ENCODE measurements around the gene SH2D3C.

DNA sequence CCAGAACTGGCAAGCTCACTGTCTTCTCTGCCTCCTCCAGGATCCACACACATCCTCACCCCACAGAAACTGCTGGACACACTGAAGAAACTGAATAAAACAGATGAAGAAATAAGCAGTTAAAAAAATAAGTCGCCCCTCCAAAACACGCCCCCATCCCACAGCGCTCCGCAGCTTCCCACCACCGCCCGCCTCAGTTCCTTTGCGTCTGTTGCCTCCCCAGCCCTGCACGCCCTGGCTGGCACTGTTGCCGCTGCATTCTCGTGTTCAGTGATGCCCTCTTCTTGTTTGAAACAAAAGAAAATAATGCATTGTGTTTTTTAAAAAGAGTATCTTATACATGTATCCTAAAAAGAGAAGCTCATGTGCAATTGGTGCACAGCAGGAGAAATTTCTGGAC lies 87.7 kb downstream of the SH2D3C start:
- TF ChIP-seq, protein P1, sequence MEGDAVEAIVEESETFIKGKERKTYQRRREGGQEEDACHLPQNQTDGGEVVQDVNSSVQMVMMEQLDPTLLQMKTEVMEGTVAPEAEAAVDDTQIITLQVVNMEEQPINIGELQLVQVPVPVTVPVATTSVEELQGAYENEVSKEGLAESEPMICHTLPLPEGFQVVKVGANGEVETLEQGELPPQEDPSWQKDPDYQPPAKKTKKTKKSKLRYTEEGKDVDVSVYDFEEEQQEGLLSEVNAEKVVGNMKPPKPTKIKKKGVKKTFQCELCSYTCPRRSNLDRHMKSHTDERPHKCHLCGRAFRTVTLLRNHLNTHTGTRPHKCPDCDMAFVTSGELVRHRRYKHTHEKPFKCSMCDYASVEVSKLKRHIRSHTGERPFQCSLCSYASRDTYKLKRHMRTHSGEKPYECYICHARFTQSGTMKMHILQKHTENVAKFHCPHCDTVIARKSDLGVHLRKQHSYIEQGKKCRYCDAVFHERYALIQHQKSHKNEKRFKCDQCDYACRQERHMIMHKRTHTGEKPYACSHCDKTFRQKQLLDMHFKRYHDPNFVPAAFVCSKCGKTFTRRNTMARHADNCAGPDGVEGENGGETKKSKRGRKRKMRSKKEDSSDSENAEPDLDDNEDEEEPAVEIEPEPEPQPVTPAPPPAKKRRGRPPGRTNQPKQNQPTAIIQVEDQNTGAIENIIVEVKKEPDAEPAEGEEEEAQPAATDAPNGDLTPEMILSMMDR (IDR thresholded peaks at IDR 0.05): no peak
- no peak for TF ChIP-seq POLR2A (IDR thresholded peaks at IDR 0.05)

Data from sigmoid colon (tissue), 3 donors.